ENCODE results near the gene CCDC136.

Gene CCDC136

GRCh38 chr7:128777156-128778123, 14.3 kb upstream of the CCDC136 start:
- no peak for DNase-seq

- no peak for DNase-seq
Observed at GRCh38 chr7:128778946-128779345, 12.8 kb upstream of the CCDC136 start.

- no peak for DNase-seq
Observed at GRCh38 chr7:128781126-128781525, 10.6 kb upstream of the CCDC136 start.

GRCh38 chr7:128781851-128782250, 9.9 kb upstream of the CCDC136 start:
- DNase-seq = no peak

- DNase-seq = no peak
Observed at GRCh38 chr7:128783143-128783861, 8.5 kb upstream of the CCDC136 start.

GRCh38 chr7:128785738-128786137, 6.0 kb upstream of the CCDC136 start:
- DNase-seq = no peak

GRCh38 chr7:128788446-128789412, 3.0 kb upstream of the CCDC136 start:
- DNase-seq = no peak

- peak; percentile 29 for DNase-seq
Observed at GRCh38 chr7:128790315-128791041, 1.3 kb upstream of the CCDC136 start.

- DNase-seq = no peak
Observed at GRCh38 chr7:128791972-128792327, 182 bp downstream of the CCDC136 start.

GRCh38 chr7:128792471-128793180, 858 bp downstream of the CCDC136 start:
- no peak for DNase-seq

- no peak for DNase-seq
Observed at GRCh38 chr7:128793181-128793547, 1.4 kb downstream of the CCDC136 start.

- DNase-seq = no peak
Observed at GRCh38 chr7:128794020-128794419, 2.3 kb downstream of the CCDC136 start.

- no peak for DNase-seq
Observed at GRCh38 chr7:128794436-128794835, 2.7 kb downstream of the CCDC136 start.

GRCh38 chr7:128795129-128795528, 3.4 kb downstream of the CCDC136 start:
- no peak for DNase-seq

GRCh38 chr7:128796327-128796726, 4.6 kb downstream of the CCDC136 start:
- DNase-seq = no peak

GRCh38 chr7:128799451-128799850, 7.7 kb downstream of the CCDC136 start:
- DNase-seq = no peak

GRCh38 chr7:128800567-128800966, 8.8 kb downstream of the CCDC136 start:
- no peak for DNase-seq

GRCh38 chr7:128801003-128801402, 9.2 kb downstream of the CCDC136 start:
- DNase-seq = no peak

- no peak for DNase-seq
Observed at GRCh38 chr7:128801667-128802418, 10.1 kb downstream of the CCDC136 start.

GRCh38 chr7:128804484-128804883, 12.7 kb downstream of the CCDC136 start:
- DNase-seq = no peak

GRCh38 chr7:128805225-128805624, 13.5 kb downstream of the CCDC136 start:
- DNase-seq = no peak
